HepG2 (cell line): ENCODE data around the gene AURKA. TPM values are rescaled to one million over a fixed set of nuclear protein-coding genes. Genes with fewer than 3 reads are reported as not detected.

Source experiments
- ATAC-seq: fragments of 200-7000 bp; cut with Tn5 transposase; 3 replicates; pipeline ENCODE4 v1.9.1; 2020; ENCODE audit warnings: mild to moderate bottlenecking, moderate library complexity
- BruUV-seq: library from RNA; stranded (reverse); fragments of 400-500 nt; replicated peaks from 2 replicates; lab custom pipeline; 2021; lab: Mats Ljungman, UMichigan
- CTCF ChIA-PET: fragments of 300-600 bp; formaldehyde crosslinking; extraction: SDS; loops from one replicate; lab custom pipeline; 2021; ENCODE audit warnings: low total read pairs, inconsistent platforms, low intra/inter-chr PET ratio; lab: Yijun Ruan, JAX
- POLR2A ChIA-PET: fragments of 350-600 bp; sonication (Branson Sonifier 250); formaldehyde crosslinking; loops from one replicate; lab custom pipeline; 2020; ENCODE audit warnings: antibody characterized with exemption, inconsistent platforms; lab: Yijun Ruan, JAX
- DNase-seq: peaks from one replicate; pipeline ENCODE4 v3.0.0-alpha.2; 2015; ENCODE audit warnings: low spot score
- FAIRE-seq: peaks from 3 replicates; lab custom pipeline; 2011; peaks lifted over from hg19 to GRCh38; lab: Jason Lieb, UNC
- H2AFZ ChIP-seq: one replicate; pipeline ENCODE4 v1.6.1; 2011; ENCODE audit warnings: low read length, inconsistent platforms
- H3K27ac ChIP-seq: fragments of 300-600 bp; 3 replicates; pipeline ENCODE4 v1.8.0; 2011; ENCODE audit warnings: mixed run types, mild to moderate bottlenecking, mixed read lengths, low read length, inconsistent platforms; ENCODE audit not compliant: insufficient read depth; ENCODE audit errors: extremely low read length
- H3K27me3 ChIP-seq, 2 experiments: fragments of 200-600 bp in 1 of 2; 2 replicates in 1 of 2; 3 replicates in 1 of 2; pipeline versions ENCODE4 v1.6.0 to v1.8.0; 2011; ENCODE audit warnings: low read length in 2 of 2, mild to moderate bottlenecking in 2 of 2, moderate library complexity in 2 of 2, inconsistent platforms in 1 of 2; ENCODE audit not compliant: insufficient read depth in 2 of 2, control insufficient read depth in 1 of 2
- H3K36me3 ChIP-seq, 2 experiments: fragments of 200-600 bp in 1 of 2; replicated peaks in 1 of 2; 2 replicates in 1 of 2; 3 replicates in 1 of 2; pipeline versions ENCODE4 v1.5.1 to v1.8.0; 2011; ENCODE audit warnings: low read length in 2 of 2, inconsistent platforms in 1 of 2; ENCODE audit not compliant: insufficient read depth in 2 of 2, control insufficient read depth in 1 of 2
- H3K4me1 ChIP-seq: 2 replicates; pipeline ENCODE4 v1.5.1; 2012; ENCODE audit warnings: low read length, inconsistent platforms; ENCODE audit not compliant: insufficient read depth
- H3K4me2 ChIP-seq: 2 replicates; pipeline ENCODE4 v1.6.0; 2011; ENCODE audit warnings: low read depth, low read length, inconsistent platforms
- H3K4me3 ChIP-seq, 3 experiments: fragments of 200-600 bp in 1 of 3; sonication (generic), shearing (Covaris generic) in 1 of 3; replicated peaks in 1 of 3; 2 replicates each; pipeline ENCODE4 v1.5.1; 2011 to 2016; ENCODE audit warnings: low read length in 3 of 3, inconsistent platforms in 2 of 3, low read depth in 2 of 3, mild to moderate bottlenecking in 2 of 3, control low read depth in 1 of 3, mixed read lengths in 1 of 3; ENCODE audit not compliant: insufficient read depth in 1 of 3
- H3K79me2 ChIP-seq: one replicate; pipeline ENCODE4 v1.6.1; 2011; ENCODE audit warnings: low read length, inconsistent platforms; ENCODE audit not compliant: insufficient read depth
- H3K9ac ChIP-seq: 2 replicates; pipeline ENCODE4 v1.6.0; 2011; ENCODE audit warnings: mild to moderate bottlenecking, low read depth, low read length, inconsistent platforms; ENCODE audit not compliant: insufficient read depth
- H3K9me3 ChIP-seq: 2 replicates; pipeline ENCODE4 v1.5.1; 2012; ENCODE audit warnings: mild to moderate bottlenecking, low read length
- H4K20me1 ChIP-seq: 2 replicates; pipeline ENCODE4 v1.6.0; 2011; ENCODE audit warnings: inconsistent platforms, mild to moderate bottlenecking, low read length, moderate library complexity; ENCODE audit not compliant: insufficient read depth
- ELF3 ChIP-seq: IDR thresholded peaks from 2 replicates; pipeline ENCODE4 v1.6.1; 2016; ENCODE audit warnings: missing genetic modification reagents, missing compliant biosample characterization
- MYC ChIP-seq: sonication (generic); formaldehyde crosslinking; IDR thresholded peaks from 2 replicates; pipeline ENCODE4 v1.9.0; 2021; ENCODE audit warnings: missing genetic modification reagents, borderline replicate concordance
- ZNF143 ChIP-seq: sonication (generic); formaldehyde crosslinking; IDR thresholded peaks from 2 replicates; pipeline ENCODE4 v1.4.0; 2020; ENCODE audit warnings: missing genetic modification reagents
- ZNF180 ChIP-seq: sonication (generic); formaldehyde crosslinking; IDR thresholded peaks from 2 replicates; pipeline ENCODE4 v1.4.0; 2020; ENCODE audit warnings: low read depth, missing genetic modification reagents, borderline replicate concordance
- ZNF703 ChIP-seq: sonication (generic); formaldehyde crosslinking; IDR thresholded peaks from 2 replicates; pipeline ENCODE4 v1.5.1; 2020; ENCODE audit warnings: missing genetic modification reagents, mild to moderate bottlenecking, moderate library complexity, borderline replicate concordance
- WGBS: methylation state at CpG from one replicate; pipeline ENCODE4 v1.1.6; 2017; ENCODE audit warnings: low lambda C conversion rate; 5-methylcytosine and 5-hydroxymethylcytosine counted together
- in situ Hi-C: cut with HindIII; loops from 2 replicates; pipeline ENCODE4 v1.10.0; 2017; ENCODE audit warnings: low pct_unique_long_range_greater_than_20kb; ENCODE audit not compliant: extremely low pct_ligation_motif_present
- intact Hi-C: fragments of 100-400 bp; cut with micrococcal nuclease; formaldehyde crosslinking; loops from one replicate; pipeline ENCODE4 v1.10.0; 2022; ENCODE audit not compliant: unreplicated experiment
- polyA plus RNA-seq, 8 experiments: library from polyadenylated mRNA; depleted of rRNA in 3 of 8; stranded (reverse) in 7 of 8; unstranded in 1 of 8; fragments of >200 nt; fragmentation: Illumina TruSeq in 4 of 8; extraction: Trizol in 4 of 8; gene quantifications; 2 replicates each; pipeline versions ENCODE4 v1.2.1 to v1.2.3, GENCODE V29; 2011 to 2016; ENCODE audit warnings: low read depth in 4 of 8, missing spikeins in 1 of 8, mixed read lengths in 1 of 8; ENCODE audit not compliant: insufficient read depth in 1 of 8
- total RNA-seq, 5 experiments: library from RNA; depleted of rRNA; stranded (reverse); fragments of >200 nt; fragmentation: Illumina TruSeq; extraction: Trizol; gene quantifications; 2 replicates each; pipeline ENCODE4 v1.2.3, GENCODE V29; 2016; ENCODE audit warnings: low read depth in 1 of 5
- TF ChIP-seq, protein P1 (sequence below): sonication (generic); formaldehyde crosslinking; IDR thresholded peaks from 2 replicates; pipeline ENCODE4 v1.5.1; 2020; ENCODE audit warnings: missing genetic modification reagents, mild to moderate bottlenecking, borderline replicate concordance
- TF ChIP-seq, protein P2 (sequence below): sonication (generic); formaldehyde crosslinking; conservative IDR thresholded peaks from 2 replicates; pipeline ENCODE4 v1.4.0; 2020; ENCODE audit warnings: missing genetic modification reagents

AURKA gene
- total and polyA plus RNA-seq, 2 of the 13 experiments (the other 11 are each of a cell fraction or from before 2014, with no cell fraction given) = 96.4 to 224 TPM

DNA sequence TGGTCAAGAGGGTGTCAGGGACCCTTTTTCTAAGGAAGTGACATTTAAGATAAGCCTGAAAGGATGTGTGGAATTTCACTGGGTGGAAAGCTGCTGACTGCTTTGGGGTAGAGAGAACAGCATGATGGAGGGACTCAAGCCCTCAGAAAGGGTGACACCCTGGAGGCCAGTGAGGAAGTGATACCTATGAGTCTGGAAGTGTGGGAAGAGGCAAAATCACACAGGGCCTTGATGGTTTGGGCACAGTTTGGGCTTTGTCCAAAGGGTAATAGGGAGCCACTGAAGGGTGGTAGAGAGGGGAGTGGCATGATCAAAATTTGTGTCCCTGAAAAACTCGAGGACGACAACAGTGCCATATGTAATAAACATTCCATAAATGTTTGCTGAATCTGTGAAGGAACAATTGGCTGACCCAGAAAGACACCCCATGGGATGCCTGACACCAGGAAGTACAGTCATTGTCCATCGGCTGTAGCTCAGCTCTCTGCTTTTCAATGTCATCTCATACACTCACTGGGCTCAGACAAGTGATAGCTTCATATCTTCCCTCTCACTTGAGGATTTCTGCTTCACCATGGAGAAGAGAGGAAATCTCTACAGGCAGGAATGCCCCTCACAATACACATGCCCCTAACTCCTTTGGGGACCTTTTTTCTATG lies 41.3 kb upstream of the AURKA start (continued):
- TF ChIP-seq, protein P1, sequence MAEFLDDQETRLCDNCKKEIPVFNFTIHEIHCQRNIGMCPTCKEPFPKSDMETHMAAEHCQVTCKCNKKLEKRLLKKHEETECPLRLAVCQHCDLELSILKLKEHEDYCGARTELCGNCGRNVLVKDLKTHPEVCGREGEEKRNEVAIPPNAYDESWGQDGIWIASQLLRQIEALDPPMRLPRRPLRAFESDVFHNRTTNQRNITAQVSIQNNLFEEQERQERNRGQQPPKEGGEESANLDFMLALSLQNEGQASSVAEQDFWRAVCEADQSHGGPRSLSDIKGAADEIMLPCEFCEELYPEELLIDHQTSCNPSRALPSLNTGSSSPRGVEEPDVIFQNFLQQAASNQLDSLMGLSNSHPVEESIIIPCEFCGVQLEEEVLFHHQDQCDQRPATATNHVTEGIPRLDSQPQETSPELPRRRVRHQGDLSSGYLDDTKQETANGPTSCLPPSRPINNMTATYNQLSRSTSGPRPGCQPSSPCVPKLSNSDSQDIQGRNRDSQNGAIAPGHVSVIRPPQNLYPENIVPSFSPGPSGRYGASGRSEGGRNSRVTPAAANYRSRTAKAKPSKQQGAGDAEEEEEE (CRISPR knock-in tag) = no peak
- TF ChIP-seq ZNF143 (CRISPR knock-in tag) = no peak
- TF ChIP-seq ZNF703 (CRISPR knock-in tag) = no peak
- TF ChIP-seq MYC (CRISPR knock-in tag) = no peak
- TF ChIP-seq ELF3 (CRISPR knock-in tag) = no peak

DNA sequence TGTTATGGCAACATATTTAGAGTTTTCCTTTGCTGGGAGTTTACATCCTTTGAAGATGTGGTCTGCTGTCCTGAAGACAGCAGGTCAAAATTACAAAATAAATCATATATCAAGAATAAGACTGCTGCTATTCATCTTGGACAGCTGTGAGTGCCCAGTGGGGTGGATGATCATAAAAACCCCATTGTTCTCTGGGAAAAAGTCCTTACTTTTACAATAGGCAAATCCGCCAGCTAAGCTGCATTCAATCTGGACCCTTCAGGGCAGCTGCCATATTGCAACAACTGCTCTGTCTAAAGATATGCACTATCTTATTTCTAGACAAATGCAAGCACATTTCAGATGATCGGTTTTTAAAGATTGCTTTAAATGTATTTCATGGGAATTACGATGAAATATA lies 39.5 kb upstream of the AURKA start:
- H3K9ac ChIP-seq = no peak overlapping the region
- H3K27ac ChIP-seq = no peak overlapping the region
- H3K36me3 ChIP-seq = no peaks in the 10 kb centered on the region
- no TSS peak for BruUV-seq
- no peak overlapping the region for H3K4me3 ChIP-seq
- no peaks in the 10 kb centered on the region for H3K79me2 ChIP-seq
- TF ChIP-seq, protein P2, sequence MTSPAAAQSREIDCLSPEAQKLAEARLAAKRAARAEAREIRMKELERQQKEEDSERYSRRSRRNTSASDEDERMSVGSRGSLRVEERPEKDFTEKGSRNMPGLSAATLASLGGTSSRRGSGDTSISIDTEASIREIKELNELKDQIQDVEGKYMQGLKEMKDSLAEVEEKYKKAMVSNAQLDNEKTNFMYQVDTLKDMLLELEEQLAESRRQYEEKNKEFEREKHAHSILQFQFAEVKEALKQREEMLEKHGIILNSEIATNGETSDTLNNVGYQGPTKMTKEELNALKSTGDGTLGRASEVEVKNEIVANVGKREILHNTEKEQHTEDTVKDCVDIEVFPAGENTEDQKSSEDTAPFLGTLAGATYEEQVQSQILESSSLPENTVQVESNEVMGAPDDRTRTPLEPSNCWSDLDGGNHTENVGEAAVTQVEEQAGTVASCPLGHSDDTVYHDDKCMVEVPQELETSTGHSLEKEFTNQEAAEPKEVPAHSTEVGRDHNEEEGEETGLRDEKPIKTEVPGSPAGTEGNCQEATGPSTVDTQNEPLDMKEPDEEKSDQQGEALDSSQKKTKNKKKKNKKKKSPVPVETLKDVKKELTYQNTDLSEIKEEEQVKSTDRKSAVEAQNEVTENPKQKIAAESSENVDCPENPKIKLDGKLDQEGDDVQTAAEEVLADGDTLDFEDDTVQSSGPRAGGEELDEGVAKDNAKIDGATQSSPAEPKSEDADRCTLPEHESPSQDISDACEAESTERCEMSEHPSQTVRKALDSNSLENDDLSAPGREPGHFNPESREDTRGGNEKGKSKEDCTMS (CRISPR knock-in tag) = no peak
- no peak for TF ChIP-seq ZNF180 (CRISPR knock-in tag)
- FAIRE-seq (no peak), ATAC-seq (no peak), DNase-seq (no peak)
- no peaks in the 10 kb centered on the region for H3K9me3 ChIP-seq
- CTCF ChIA-PET = no interaction called here
- POLR2A ChIA-PET = no interaction called here
- 63% methylated on average over 3 of the region's 3 CpGs for WGBS
- no peaks in the 10 kb centered on the region for H4K20me1 ChIP-seq
- no peak overlapping the region for H2AFZ ChIP-seq
- intact Hi-C loops (no loop called here), in situ Hi-C loops (no loop called here)
- no peak overlapping the region for H3K4me2 ChIP-seq
- no peaks in the 10 kb centered on the region for H3K27me3 ChIP-seq
- no peaks in the 10 kb centered on the region for H3K4me1 ChIP-seq
